ENCODE results near the gene DENND4A.

DENND4A gene

DNA sequence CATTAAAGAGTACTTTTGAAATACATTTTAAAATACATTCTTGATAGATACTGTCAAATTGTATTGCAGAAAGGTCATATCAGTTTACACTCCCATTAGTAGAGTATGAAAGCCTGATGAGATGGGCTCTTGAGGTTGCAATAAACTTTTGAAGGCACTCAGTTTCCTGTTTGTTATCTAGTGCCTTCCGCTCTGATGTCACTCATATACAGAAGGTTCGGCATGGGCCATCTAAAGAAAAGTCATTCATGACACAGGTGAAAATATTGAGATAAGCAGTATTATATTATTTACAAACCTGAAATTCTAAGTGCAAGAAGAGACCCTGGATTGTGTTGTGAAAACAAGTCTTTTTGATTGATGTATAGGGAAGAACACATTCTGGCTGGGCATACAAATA, 36.5 kb upstream of the DENND4A start:
- TF ChIP-seq GATA2 (IDR thresholded peaks at IDR 0.05; ENCODE audit: low read depth, low read length) (no peak), GATA3 (IDR thresholded peaks at IDR 0.05; ENCODE audit: low read depth, low read length) (no peak)

DNA sequence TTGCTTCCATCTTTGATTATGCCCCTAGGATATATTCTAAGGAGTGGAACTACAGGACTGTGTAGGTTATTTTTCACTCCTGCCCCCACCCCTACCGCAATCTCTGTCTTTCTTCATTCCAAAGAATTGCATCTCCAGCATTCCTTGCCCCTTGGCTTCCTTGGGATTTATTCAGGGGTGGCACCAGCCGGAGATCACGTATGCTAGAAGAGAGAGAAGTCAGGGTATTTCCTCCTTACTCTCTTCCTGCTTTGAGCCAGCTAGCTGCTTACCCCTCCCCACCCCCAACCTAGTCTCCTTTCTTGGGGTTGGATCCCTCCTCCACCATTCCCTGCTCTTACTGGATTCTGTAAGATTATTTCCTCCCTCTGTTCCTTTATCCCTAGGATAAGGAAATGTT, 35.0 kb upstream of the DENND4A start:
- TF ChIP-seq GATA2 (IDR thresholded peaks at IDR 0.05; ENCODE audit: low read depth, low read length) (no peak), GATA3 (IDR thresholded peaks at IDR 0.05; ENCODE audit: low read depth, low read length) (no peak)

DNA sequence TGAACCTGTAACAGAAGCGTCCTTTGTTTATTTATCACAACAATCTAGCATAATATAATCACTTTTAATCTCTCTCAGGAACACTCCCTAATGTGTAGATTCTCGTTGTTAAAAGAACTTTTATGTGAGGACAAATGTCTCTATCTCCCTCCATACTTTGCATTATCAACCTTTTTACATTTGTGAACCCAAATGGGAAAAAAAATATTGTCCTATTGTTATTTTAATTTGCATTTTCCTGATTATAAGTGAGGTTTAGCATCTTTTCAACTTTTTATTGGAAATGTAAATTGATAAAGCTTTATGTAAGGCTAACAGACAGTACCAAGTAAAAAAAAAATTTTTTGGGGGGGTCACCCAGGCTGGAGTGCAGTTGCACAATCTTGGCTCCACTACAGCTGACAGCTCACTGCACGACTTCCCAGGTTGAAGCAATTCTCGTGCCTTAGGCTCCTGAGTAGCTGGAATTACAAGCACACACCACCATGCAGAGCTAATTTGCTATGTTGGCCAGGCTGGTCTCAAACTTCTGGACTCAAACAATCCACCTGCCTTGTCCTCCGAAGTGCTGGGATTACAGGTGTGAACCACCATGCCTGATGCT, 33.0 kb upstream of the DENND4A start:
- TF ChIP-seq GATA2 (IDR thresholded peaks at IDR 0.05; ENCODE audit: low read depth, low read length) (no peak), GATA3 (IDR thresholded peaks at IDR 0.05; ENCODE audit: low read depth, low read length) (no peak)

DNA sequence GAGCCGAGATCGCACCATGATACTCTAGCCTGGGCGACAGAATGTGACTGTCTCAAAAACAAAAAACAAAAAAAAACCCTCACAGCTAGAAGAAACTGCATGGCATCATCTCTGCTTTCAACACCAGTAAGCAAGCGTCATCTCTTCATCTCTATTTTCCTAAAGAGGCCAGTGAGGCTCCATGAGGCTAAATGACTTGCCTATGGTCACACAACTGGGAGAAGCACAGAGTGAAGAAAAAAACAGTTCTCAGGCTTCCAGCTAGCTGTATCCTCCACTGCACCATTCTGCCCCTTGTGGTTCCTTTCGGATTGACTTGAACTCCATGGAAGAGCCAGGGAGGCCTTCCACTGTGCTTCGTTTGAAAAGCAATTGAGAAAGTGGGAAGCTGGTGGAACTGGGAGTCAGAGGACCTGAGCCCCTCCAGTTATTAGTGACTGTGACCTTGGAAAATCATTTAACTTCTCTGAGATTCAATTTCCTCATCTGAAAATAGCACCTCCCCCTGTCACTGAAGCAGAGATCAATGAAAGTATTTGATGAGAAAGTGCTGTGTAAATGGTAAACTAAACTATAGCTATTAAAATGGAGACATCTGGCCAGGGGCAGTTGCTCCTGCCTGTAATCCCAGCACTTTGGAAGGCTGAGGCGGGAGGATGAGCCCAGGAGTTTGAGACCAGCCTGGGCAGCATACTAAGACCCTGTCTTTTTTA, 32.1 kb upstream of the DENND4A start:
- no peak for TF ChIP-seq GATA3 (IDR thresholded peaks at IDR 0.05; ENCODE audit: low read depth, low read length)

DNA sequence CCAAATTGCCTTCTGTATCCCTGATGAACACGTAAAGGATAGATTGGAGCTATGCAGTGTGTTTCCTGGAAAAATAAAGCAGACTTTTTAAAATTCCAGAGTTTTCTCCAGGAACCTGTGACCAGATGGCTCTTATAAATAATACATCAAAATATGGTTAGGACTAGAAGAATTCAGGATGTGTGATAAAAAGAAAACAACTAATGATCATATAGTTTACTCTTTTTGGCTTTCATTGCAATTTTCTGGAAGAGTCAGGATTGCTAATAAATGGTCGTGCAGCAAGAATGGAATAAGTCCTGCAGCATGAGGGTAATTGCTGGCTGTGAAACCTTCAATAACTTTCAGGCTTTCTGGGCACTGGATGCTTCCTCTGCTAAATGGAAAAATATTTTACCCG, 30.2 kb upstream of the DENND4A start:
- TF ChIP-seq GATA2 (IDR thresholded peaks at IDR 0.05; ENCODE audit: low read depth, low read length) (no peak), GATA3 (IDR thresholded peaks at IDR 0.05; ENCODE audit: low read depth, low read length) (no peak)

DNA sequence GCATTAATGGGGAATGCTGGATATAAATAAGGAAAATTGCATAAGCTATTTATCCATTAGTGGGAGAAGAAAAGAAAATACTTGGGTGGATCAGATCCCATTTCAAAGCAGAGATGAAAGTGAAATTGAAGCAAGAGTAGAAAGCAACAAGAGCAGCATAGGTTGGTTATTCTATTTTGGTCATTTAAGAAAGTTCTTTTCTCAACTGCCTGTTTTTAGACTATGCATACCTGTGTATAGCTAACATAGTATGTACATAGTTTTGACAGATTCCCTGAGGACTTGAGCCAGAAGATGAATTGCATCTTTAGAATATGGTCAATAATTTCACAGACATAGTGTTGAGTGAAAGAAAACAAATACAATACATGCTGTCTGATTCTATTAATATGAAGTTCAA, 29.0 kb upstream of the DENND4A start:
- TF ChIP-seq GATA3 (IDR thresholded peaks at IDR 0.05; ENCODE audit: low read depth, low read length) (no peak), GATA2 (IDR thresholded peaks at IDR 0.05; ENCODE audit: low read depth, low read length) (no peak)

DNA sequence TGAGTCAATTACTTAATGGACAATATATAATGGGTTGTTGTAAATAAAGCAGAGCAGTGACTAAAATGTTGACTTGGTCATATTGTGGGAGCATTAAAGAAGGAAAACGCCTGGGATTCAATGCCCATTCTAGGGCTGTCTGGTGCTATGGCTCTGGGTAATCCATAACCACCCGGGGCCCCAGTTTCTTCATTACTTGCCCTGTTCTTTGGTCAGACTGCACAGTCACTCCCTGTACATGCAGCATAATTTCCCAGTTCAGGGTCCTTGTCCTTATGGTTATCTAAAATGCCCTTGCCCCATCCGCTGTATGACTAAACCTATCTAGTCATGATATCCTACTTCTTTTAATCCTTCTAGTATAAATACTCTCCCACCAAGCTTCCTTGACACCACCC, 27.5 kb upstream of the DENND4A start:
- TF ChIP-seq GATA2 (IDR thresholded peaks at IDR 0.05; ENCODE audit: low read depth, low read length), result no peak
- no peak for TF ChIP-seq GATA3 (IDR thresholded peaks at IDR 0.05; ENCODE audit: low read depth, low read length)

DNA sequence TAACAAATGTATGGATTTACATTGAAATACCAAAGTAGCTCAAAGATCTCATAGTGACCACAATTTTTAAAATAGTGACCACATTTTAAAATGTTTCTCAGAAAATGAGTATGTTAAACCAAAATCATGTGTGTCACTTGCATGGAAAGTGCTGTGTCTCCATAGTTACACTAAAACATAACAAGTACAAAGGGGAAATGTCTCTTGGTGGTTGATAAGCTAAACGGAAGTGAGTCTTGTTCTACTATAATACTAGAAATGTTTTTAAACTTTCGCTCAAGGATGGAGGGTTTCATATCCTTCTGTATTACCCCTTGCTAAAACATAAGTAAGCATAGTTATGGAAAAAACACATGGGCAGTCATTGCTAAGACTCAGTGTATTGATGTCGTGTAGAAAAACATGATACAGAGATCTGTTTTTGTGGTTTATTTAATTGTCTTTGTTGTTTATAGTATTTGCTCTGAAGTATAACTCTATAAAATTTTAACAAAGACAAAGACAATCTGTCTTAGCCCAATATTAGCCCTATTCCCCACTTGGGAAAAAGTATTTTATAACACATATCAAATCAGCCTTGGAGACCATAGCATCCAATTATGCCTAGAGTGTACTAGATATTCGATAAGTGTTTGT, 27.0 kb upstream of the DENND4A start:
- TF ChIP-seq GATA3 (IDR thresholded peaks at IDR 0.05; ENCODE audit: low read depth, low read length), result no peak
- no peak for TF ChIP-seq GATA2 (IDR thresholded peaks at IDR 0.05; ENCODE audit: low read depth, low read length)

DNA sequence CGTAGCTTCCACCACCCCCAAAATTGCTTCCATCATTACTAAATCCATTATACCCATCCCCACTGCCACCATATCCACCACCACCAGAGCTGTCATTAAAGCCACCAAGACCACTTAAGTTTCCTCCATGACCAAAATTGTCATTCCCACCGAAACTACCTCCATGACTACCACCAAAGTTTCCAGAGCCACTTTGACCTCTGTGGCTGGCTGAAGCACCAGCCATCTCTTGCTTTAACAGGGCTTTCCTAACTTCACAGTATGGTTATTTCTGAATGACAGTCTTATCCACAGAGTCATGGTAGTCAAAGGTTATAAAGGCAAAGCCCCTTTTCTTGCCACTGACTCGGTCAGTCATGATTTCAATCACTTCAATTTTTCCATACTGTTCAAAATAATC, 24.3 kb upstream of the DENND4A start:
- no peak for TF ChIP-seq GATA3 (IDR thresholded peaks at IDR 0.05; ENCODE audit: low read depth, low read length)
- TF ChIP-seq GATA2 (IDR thresholded peaks at IDR 0.05; ENCODE audit: low read depth, low read length), result no peak

DNA sequence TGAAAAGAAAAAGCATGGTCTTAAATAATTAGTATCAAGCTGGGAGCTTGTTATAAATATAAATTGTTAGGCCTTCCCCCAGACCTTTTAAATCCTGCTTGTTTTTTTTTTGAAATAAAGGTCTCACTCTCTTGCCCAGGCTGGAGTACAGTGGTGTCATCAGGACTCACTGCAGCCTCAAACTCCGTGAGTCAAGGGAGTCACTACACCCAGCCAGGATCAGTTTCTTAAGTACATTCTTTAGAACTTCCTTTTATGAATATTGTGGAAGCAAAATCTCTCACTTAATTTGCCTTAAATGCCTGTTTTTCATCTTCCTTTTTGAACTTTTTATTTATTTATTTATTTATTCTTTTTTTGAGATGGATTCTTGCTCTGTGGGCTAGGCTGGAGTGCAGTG, 20.8 kb upstream of the DENND4A start:
- TF ChIP-seq GATA2 (IDR thresholded peaks at IDR 0.05; ENCODE audit: low read depth, low read length) (no peak), GATA3 (IDR thresholded peaks at IDR 0.05; ENCODE audit: low read depth, low read length) (no peak)

DNA sequence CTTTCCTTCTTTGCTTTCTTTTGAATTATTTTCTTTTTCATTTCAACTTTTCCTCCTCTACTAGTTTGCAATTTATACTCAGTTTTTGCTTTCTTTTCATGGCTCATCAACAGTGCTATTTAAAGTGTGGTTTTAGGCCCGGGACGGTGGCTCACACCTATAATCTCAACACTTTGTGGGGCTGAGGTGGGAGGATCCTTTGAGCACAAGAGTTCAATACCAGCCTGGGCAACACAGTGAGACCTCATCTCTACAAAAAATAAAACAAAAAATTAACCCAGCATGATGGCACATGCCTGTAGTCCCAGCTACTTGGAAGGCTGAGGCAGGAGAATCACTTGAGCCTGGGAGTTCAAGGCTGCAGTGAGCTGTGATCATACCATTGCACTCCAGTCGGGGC, 20.4 kb upstream of the DENND4A start:
- TF ChIP-seq GATA3 (IDR thresholded peaks at IDR 0.05; ENCODE audit: low read depth, low read length) (no peak), GATA2 (IDR thresholded peaks at IDR 0.05; ENCODE audit: low read depth, low read length) (no peak)

DNA sequence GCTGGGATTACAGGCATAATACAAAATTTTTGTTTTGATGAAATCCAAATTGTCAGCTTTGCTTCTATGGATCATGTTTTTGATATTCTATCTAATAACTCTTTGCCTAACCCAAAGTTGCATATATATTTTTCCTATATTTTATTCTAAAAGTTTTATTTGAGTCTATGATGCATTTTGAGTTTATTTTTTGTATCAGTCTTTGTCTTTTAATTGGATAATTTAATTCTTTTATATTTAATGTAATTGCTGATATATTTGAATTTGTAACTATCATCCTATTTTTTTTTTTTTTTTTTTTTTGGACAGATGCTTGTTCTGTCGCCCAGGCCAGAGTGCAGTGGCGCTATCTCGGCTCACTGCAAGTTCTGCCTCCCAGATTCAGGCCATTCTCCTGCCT, 19.7 kb upstream of the DENND4A start:
- TF ChIP-seq GATA2 (IDR thresholded peaks at IDR 0.05; ENCODE audit: low read depth, low read length), result no peak

DNA sequence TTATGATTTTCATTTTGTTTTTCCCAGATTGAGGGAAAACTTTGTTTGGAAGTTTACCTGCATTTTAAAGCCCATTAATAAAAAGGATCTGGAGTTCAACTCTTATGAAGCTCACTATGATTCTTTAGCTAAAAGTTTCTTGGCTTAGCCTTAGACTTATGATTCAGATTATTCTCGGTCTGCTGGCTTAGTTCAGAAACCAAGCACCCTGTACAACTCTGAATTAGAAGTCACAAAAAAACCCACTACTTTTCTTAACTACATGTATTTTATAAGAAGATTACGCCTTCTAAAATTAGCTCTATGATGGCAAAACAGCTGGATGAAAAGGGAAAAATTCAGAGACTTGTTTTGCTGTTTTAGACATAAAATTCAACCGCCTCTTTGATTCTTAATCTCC, 14.3 kb upstream of the DENND4A start:
- TF ChIP-seq GATA3 (IDR thresholded peaks at IDR 0.05; ENCODE audit: low read depth, low read length) (no peak), GATA2 (IDR thresholded peaks at IDR 0.05; ENCODE audit: low read depth, low read length) (no peak)

DNA sequence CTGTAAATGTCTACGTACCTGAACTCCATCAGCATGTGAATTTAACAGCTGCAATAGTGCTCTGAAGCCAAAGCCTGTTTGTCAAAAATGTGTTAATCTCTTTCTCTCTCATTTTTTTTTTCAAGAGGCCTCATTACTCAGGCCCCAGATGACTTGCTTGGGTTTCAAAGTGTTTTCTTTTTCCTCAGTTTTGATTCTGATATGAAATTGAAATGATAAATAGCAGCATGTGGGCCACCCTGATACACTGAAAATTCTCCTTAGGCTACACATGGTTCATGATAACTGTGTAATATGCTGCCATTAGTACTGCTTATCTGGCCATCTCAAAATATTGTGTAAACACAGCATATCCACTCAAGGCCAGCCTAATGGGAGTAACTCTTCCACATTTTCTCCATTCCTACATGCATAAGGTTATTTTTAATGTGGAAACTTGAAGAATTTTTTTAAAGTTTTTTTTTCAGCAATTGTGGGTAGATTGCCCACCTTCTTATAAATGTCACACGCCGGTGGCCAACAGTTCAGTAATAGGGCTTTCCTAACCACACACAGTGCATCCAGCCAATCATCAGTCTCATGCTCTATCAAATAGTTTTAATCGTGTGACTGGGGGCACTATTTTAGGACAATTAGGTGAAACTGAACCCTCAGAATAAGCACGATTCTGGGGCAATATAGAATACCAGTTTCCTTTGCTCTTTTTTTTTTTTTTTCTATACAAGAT, 13.1 kb upstream of the DENND4A start:
- TF ChIP-seq GATA2 (IDR thresholded peaks at IDR 0.05; ENCODE audit: low read depth, low read length) (peak; percentile 96), GATA3 (IDR thresholded peaks at IDR 0.05; ENCODE audit: low read depth, low read length) (peak; percentile 97)
